ENCODE data around the gene RAB31.

The RAB31 gene

DNA sequence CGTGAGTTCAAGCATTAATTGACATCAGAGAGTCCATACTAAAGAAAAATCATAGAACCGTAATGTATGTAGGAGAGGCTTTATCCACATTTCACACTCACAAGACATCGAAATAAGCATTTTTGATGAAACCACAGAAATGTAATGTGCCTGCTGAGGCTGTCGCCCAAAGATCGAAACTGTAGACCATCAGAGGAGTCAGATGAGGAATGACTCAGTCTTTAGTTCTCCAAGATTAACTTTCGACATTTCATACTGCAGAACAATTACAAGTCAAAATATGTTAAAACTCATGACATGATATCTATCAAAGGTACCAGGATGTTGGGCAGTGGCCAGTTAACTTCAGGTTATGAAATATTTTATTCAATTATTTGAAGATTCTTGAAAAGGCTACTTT, 79.6 kb downstream of the RAB31 start:
- no peak for DNase-seq

DNA sequence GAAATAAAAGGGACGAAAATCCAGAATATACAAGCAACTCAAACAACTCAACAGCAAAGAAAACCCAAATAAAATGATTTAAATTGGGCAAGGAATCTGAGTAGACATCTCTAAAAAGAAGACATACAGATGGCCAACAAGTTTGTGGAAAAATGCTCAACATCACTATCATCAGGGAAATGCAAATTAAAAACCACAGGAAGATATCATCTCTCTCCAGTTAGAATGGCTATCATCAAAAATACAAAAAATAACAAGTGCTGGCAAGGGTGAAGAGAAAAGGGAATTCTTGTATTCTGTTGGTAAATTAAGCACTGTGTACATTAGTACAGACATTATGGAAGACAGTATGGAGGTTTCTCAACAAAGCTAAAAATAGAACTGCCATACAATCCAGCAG, 80.0 kb downstream of the RAB31 start:
- DNase-seq = no peak

DNA sequence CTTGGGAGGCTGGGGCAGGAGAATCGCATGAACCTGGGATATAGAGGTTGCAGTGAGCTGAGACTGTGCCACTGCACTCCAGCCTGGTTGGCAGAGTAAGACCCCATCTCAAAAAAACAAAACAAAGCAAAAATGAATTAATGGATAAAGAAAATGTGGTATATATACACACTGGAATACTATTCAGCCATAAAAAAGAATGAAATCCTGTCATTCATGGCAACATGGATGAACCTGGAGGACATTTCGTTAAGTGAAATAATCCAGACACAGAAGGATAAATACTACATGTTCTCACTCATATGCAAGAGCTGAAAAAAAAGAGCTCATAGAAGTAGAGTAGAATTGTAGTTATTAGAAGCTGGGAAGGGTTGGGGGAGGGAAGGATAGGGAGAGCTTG, 80.8 kb downstream of the RAB31 start:
- no peak for DNase-seq

DNA sequence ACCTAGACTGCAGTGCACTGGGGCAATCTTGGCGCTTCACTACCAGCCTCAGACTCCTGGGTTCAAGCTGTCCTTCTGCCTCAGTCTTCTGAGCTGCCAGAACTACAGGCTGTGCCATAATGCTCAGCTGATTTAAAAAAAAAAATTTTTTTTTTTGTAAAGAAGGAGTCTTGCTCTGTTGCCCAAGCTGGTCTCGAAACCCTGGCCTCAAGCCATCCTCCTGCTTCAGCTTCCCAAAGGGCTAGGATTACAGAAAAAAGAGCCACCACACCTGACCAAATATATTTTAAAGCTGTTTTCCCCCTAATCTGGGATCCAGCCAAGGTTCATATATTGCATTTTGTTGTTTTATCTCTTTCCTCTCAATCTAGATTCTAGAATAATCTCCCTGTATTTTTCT, 82.2 kb downstream of the RAB31 start:
- DNase-seq = no peak

DNA sequence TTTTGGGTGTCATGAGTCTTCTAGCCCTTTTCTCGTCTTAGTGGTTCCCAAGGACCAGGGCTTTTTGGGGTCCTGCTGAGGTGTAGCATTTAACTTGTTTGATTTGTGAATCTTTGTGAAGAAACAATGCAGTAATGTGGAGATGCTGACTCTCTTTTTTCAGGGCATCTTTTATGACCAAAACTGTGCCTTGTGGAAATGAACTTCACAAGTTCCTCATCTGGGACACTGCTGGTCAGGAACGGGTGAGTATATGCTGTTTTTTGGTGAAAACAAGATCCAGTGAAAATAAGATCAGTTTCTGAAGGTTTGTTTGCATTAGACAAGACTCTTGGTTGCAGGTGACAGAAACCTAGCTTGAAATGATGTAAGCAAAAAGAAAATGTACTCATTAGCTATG, 83.9 kb downstream of the RAB31 start:
- no peak for DNase-seq

DNA sequence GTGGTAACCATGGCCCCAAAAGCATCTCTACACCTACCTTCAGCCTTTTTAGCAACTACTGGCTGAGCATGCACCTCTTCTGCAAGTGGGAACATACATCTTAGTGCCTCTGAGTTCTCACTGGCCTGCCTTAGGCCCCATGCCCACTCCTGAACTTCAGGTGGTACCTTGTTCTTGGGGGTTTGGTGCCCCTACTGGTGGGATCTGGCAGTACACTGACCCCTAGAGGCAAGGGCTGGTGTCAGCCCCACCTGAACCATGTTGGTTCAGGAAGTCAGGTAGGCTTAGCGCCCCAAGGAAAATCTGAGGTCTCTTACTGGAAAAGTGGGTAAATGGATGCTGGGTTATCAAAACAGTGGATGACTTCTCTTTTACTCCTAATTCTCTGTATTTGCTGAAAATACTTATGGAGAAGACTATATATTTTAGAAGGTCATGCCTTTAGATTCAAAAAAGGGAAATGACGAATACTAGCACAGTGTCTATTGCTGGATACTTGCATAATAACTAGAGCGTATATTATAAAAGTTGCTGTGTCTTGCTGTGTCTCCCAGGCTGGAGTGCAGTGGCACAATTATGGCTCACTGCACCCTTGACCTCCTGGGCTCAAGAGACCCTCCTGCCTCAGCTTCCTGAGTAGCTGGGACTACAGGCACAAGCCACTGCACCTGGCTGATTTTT, 84.6 kb downstream of the RAB31 start:
- DNase-seq = no peak

DNA sequence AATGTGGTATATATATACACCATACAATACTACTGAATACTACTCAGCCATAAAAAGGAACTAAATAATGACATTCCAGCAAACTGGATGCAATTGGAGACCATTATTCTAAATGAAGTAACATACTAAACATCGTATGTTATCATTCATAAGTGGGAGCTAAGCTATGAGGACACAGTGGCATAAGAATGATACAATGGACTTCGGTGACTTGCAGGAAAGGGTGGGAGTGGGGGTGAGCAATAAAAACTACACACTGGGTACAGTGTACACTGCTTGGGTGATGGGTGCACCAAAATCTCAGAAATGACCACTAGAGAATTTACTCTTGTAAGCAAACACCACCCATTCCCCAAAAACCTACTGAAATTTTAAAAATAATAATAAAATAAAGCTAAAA, 87.9 kb downstream of the RAB31 start:
- no peak for DNase-seq

DNA sequence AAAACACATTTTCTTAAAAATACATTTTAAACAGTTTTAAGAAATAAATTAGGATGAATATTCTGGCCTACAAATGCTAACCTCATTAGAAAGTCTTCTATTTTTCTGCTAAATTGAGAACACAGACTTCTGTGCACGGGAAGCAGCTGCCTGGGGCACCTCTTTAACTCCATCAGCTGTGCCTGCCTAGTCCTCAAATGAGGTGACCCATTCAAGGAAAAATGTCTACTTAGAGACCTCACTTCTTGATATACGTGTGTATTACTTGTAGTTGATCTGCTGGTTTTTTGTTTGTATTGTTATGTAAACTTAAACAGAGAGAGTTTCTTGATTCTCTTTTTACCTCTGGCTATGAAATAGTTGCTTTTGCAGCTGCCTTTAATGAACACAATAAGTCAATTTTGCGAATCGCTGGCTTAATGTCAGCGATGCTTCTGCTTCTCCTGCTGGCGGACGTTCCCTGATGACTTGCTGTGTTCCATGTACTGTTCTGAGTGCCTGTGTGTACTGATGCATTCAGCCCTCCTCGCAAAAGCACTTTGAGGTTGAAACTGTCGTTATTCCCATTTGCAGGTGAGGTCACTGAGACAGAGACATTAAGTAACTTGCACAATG, 88.9 kb downstream of the RAB31 start:
- DNase-seq = peak in 40 of 56 donors; percentile 12 to 71 (median 43)

DNA sequence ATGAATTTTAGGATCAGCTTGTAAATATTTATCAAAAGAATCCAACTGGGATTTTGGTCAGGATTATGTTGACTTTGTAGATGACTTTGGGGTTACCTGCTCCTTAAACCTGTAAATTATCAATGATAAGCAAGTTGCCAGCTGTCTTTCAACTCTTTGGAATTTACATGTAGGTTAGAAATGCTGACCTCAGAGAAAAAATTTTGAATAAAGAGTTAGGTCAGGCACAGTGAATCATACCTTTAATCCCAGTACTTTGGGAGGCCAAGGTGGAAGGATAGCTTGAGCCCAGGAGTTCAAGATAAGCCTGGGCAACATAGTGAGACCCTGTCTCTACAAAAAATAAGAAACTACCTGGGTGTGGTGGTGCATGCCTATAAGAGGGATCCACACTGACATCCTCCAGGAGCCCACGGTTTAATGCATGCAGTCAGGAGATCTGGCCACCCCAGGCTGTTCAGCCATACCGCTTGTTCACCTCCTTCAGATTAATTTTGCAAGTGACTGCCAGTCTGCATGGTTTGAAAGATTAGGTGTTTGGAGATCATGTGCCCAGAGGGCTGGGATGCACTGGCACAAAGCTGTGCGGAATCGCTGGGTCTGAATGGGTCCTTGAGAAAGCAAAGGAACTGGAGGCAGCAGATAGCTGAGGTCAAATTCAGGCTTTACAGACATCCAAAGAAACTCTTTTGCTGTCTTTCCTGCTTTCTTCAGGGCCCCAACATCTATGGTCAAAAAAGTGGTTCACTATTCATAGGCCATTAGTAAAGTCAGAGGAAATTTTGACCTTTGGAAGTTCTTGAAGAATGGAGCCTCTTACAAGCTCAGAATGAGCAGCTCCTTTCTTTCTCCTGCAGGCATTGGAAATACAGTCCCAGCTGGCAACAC, 94.3 kb downstream of the RAB31 start:
- no peak for DNase-seq

DNA sequence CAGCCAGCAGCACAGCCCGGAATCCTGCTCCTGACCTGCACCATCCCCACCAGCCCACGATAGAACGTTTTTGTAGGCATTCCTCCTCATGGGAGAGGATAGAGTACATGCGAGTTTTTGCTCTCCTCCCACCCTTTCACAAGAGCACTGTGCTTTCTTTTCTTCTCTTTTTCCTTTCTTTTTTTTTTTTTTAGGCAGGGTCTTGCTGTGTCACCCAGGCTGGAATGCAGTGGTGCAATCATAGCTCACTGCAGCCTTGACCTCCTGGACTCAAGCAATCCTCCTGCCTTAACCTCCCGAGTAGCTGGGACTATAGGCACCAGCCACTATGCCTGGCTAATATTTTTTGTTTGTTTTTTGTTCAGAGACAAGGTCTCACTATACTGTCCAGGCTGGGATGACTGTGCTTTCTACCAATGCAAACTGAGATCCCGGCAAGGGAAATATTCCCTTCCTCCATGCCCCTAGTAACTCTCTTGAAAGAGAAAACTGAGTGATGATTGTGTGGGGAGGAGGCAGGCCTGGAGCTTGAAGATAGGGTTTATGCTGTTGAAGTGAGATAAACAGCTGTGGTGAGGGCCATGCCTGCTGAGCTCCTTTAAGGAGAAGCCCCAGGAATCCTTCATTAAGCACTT, 95.1 kb downstream of the RAB31 start:
- DNase-seq = no peak

DNA sequence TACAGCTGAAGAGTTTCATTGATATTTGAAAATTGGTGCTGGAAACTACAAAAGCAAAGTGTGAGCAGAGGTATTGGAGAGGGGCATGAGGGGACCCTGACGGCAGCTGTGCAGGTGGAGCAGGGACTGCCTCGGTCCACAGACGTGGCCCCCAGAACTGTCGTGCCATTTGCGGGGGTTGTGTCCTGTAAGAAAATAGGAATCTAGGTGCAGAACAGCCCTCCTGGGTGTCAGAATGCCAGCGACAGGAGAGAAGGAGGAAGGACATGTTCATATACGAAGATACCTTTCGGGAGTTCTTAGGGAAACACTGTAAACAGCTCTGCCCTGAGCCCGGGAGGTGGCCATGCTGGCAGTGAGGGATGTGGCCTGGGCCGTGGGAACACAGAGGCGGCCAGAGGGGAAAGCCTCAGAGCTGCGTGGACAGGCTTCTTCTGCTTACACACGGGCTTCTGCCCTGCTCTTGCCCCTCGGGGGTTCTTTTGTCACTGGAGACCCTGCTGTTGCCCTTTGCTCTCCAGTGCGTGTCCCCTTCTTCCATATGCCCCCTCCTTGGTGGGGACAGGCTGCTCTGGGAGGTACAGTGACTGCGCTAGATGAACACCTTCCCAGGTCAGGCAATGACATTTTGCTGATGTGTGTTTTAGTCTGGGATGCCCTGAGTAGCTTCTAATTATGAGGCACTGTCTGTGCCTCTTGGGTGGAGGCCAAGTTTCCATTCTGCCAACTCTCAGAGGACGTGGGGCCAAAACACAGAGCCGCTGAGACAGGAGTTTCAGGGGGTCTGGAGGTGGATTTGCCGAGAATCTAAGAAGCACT, 95.8 kb downstream of the RAB31 start:
- peak in 10 of 56 donors; percentile 17 to 50 (median 39) for DNase-seq

DNA sequence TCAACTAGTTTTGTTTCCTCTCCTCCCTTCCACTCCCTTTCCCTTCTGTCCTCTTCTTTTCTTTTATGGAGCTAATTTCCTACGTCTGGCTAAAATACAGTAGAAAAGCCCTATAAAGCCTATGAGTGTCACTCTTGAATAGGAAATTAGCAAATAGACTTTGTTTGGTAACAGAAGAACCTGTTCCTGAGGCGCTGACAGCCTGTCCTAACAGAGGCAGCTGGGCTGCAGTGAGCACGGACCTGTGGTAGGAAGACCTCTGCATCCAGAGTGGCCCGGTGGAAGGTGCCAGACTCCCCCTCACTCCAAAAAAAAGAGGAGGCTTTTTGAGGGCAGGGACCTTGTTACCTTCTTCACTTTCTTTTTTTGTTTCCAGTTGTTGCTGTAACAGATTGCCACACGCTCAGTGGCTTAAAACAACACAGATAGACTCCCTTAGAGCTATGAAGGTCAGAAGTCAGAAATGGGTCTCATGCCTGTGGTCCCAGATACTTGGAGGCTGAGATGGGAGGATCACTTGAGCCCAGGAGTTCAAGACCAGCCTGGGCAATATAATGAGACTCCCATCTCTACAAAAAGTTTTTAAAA, 96.5 kb downstream of the RAB31 start:
- DNase-seq = no peak

DNA sequence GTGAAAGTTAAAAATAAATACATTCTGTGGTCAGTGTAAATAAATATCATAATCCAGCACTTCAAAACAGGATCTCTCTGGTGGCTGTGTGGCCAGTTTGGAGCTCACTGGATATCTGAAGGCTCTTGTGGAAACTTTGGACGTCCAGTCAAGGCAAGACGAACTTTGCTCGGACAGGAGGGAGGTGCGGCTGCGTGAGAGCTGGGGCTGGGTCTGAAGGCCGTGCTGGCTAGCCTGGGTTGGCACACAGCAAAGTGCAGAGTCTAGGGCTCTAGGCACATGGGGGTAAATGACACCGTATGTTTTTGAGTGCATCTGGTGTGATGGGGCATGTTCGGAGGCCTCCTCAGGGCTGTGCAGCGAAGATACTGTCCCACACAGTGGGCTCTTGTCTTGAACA, 98.8 kb downstream of the RAB31 start:
- DNase-seq = no peak

DNA sequence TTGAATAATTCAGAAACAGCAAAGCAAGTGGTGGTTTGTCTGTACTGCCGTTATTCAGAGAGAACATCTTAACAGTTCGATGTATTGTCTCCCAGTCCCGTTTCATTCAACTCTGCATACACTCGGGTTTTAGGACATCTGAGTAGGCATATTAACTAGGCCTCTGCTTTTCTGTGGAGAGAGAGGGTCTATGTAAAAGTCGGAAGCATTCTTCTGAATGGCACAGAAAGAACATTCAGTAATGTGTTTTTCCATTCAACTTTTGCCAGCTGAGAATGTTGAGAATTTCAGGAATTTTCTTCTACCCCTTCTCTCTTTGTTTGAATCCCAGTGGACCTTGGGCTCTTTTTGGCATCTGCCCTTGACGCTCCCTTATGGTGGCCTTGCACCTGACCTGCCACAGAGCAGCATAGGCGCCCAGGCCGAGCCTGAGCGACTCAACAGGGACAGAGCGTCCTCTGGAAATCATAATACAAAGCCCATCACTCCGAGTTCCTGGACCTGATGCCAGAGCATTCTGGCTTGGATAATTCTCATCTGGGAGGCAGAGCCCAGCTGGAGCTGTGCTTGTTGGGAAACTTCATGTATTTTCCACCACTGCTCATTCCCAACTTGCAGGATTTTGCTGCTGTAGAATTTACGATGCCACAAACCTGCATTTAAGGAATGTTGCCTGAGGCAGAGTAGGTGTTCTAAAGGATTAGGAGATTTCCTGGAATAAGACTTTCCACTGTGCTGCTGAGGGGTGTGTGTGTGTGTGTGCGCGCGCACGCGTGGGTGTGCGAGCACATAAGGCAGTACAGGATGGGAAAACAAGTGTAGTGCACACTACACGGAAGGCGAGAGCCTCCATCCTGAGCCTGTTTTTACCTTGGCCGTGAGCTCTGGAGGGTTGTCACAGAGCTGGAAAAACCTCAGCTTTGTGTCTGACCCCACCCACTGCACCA, 100.5 kb downstream of the RAB31 start:
- DNase-seq = peak in 30 of 56 donors; percentile 23 to 58 (median 40)

DNA sequence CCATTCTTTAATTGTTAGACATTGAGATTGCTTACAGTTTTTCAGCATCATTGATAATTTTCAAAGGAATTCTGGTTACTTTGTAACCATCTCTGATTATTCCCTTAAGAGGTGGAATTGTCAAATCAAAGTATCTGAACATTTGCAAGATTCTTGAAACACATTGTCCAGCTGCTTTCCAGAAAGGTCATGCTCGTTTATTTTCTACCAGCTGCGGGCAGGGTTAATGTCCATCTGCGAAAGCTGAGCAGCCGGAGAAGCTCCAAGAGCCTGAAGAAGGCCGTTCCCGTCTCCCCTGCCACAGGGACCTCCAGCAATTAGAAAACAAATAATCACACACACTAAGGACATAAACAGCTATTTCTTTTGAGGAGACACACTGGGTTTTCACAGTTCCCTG, 101.6 kb downstream of the RAB31 start:
- DNase-seq = no peak

DNA sequence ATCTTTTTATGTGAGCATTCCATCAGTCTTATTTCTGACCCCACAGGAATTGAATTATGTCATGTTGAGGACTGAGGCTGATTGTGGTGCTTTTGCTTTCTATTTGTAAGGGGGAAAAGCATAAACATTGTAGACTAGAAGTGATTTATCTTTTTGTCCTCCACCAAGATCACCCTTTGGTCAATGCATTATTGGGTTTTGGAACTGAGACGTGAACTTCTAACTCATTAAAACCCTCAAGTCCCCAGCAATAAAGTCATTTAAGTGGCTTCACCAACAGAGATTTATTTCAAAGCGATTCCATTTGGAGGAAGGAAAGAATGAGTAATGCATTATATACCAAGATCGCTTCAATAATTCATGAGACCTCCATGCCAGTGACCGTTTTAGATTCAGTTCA, 102.2 kb downstream of the RAB31 start:
- no peak for DNase-seq

DNA sequence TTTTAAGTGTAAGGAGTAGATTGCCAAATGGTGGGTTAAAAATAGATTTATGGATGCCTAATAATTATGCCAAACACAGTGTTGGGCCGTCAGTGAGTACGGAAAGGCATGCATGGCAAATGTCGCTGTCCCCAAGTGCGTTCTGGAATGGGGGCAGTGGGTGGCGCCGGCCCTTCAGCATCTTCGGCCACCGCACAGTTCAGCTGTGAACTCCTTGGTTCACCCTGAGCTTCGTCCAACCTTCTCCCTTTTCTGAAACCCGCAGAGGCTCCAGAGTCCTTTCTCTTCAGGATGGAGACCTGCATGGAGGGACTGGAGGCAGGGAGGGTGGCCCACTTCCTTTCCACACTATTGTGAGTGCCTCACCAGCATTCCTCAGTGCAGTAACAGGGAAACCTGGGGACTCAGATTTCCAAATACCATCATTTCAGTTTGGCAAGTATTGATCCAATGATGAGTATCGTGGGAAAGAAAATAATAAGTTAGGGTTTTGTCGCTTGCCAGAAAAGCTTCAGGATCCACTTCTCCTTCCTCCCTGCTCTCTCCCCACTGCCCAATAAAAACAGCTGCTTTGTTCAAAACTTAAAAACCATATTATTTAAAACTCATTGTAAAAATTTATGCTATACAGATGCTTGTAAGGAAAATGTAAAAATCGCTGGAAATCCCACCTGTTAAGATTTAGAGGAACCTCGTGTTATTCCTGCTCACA, 103.0 kb downstream of the RAB31 start:
- no peak for DNase-seq

DNA sequence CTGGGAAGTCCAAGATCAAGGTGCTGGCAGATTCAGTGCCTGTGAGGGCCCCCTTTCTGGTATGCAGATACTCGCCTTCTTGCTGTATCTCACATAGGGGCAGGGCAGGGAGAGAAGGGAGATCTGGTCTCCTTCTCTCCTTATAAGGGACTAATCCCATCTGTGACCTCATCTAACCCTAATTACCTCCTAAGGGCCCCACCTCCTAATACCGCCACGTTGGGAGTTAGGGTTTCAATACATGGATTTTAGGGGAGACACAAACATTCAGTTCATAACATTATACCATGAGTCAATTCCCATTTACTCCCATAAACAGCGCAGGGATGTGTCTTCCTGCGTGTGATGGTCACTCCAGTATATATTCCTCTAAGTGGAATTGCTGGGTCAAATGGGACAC, 103.9 kb downstream of the RAB31 start:
- no peak for DNase-seq

DNA sequence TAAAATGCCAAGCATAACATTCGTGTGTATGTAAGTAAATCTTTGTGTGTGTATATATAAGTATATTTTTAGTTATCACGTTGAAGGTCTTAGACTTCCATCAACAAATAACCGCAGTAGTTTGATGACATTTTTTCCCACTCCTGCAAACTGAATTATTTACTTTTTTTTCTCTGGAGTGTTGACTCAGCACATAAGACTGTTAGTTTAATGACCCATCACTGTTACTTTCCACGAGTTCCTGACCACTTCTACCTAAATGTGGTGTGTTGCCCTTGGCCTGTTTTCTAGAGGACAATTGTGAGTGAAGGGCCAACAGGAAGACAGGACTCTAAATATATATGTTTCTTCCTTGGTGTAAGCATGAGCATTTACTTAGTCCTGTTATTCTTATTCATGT, 106.3 kb downstream of the RAB31 start:
- DNase-seq = no peak
